GM12872 (cell line): ENCODE data around the gene MATN3.

Source experiments
- TF ChIP-seq, protein P1 (sequence below): IDR thresholded peaks from 3 replicates; pipeline ENCODE4 v1.5.1; 2011; ENCODE audit warnings: low read depth, mild to moderate bottlenecking, low read length, moderate library complexity; ENCODE audit not compliant: insufficient read depth

MATN3 gene

DNA sequence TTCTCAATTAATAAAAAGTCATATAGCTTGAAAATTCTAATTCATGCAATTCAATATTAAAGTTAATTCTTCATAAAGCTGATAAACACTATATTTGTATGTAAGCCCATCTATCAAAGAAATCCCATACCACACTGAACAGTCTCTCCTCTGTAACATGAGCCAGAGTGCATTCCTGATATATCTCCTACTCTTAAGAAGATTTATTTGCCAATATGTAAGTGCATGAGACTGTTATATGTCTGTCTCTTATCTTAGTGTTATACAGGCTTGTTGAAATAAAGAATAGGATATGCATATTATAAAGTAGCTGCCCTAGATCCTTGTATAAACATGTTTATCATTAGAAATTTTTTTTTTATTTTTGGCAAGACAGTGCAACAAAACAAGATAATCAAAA is 70.3 kb downstream of the MATN3 start:
- TF ChIP-seq, protein P1, sequence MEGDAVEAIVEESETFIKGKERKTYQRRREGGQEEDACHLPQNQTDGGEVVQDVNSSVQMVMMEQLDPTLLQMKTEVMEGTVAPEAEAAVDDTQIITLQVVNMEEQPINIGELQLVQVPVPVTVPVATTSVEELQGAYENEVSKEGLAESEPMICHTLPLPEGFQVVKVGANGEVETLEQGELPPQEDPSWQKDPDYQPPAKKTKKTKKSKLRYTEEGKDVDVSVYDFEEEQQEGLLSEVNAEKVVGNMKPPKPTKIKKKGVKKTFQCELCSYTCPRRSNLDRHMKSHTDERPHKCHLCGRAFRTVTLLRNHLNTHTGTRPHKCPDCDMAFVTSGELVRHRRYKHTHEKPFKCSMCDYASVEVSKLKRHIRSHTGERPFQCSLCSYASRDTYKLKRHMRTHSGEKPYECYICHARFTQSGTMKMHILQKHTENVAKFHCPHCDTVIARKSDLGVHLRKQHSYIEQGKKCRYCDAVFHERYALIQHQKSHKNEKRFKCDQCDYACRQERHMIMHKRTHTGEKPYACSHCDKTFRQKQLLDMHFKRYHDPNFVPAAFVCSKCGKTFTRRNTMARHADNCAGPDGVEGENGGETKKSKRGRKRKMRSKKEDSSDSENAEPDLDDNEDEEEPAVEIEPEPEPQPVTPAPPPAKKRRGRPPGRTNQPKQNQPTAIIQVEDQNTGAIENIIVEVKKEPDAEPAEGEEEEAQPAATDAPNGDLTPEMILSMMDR: no peak
